Keratinocyte (primary cell): Measurements from ENCODE around the gene TEX38.

Experiments used
- CTCF ChIP-seq, 3 experiments: IDR thresholded peaks in 1 of 3; conservative IDR thresholded peaks in 1 of 3; optimal IDR thresholded peaks in 1 of 3; 2 replicates in 2 of 3; 3 replicates in 1 of 3; pipeline versions ENCODE3 to v1.5.1; 2011; ENCODE audit warnings: low read length in 3 of 3, mild to moderate bottlenecking in 3 of 3, moderate library complexity in 2 of 3, control low read depth in 1 of 3, inconsistent platforms in 1 of 3; ENCODE audit not compliant: insufficient read depth in 2 of 3; ENCODE audit errors: extremely low read depth in 1 of 3
- EZH2 ChIP-seq: IDR thresholded peaks from one replicate; pipeline ENCODE4 v1.6.1; 2012; ENCODE audit warnings: inconsistent platforms, mild to moderate bottlenecking, low read length, moderate library complexity

DNA sequence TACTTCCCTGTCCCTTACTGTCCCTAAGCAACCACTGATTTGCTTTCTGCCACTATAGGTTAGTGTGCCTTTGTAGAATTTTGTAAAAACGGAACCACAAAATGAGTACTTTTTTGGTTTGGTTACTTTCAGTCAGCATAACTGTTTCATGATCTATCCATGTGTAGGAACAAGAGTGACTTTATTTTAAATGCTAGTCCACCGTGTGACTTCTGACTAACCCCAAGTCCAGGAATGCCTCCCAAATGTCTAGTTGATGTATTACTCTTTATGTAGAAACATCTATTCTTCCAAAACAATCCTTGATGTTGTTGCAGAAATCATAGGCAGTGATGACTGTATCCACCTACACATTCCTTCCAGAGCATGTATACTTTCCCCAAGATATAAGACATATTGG is 24.8 kb upstream of the TEX38 start:
- no peak for TF ChIP-seq CTCF (optimal IDR thresholded peaks at IDR 0.05 in 1 of 3, IDR thresholded peaks at IDR 0.05 in 1 of 3, conservative IDR thresholded peaks at IDR 0.05 in 1 of 3; ENCODE audit: extremely low read depth in 1 of 3, insufficient read depth in 2 of 3, low read length in 3 of 3)
- TF ChIP-seq EZH2: no peak
